Left ventricle myocardium inferior (tissue), 1 donor: ENCODE measurements around the gene SNORC. TPM values are rescaled to one million over a fixed set of nuclear protein-coding genes. Genes with fewer than 3 reads are reported as not detected.

Source experiments
- DNase-seq: peaks from one replicate; pipeline ENCODE4 v3.0.0-alpha.2; 2020
- H3K27ac ChIP-seq: fragments of 200-600 bp; replicated peaks from 2 replicates; pipeline ENCODE4 v1.8.0; 2021
- H3K27me3 ChIP-seq: fragments of 200-600 bp; 2 replicates; pipeline ENCODE4 v1.8.0; 2021; ENCODE audit warnings: low read depth
- H3K36me3 ChIP-seq: fragments of 200-600 bp; 2 replicates; pipeline ENCODE4 v1.8.0; 2021
- H3K4me1 ChIP-seq: fragments of 200-600 bp; 2 replicates; pipeline ENCODE4 v1.8.0; 2021
- H3K4me3 ChIP-seq: fragments of 200-600 bp; 2 replicates; pipeline ENCODE4 v1.8.0; 2021; ENCODE audit warnings: mild to moderate bottlenecking, moderate library complexity
- H3K9me3 ChIP-seq: fragments of 200-600 bp; replicated peaks from 2 replicates; pipeline ENCODE4 v1.8.0; 2021
- intact Hi-C: fragments of 100-400 bp; cut with micrococcal nuclease; formaldehyde crosslinking; loops from one replicate; pipeline ENCODE4 v1.11.0; 2022
- total RNA-seq: library from RNA; stranded (reverse); fragmentation: NEBNext Ultra II Directional; extraction: Animal tissue kit (Norgen Biotek cat#: 25700); gene quantifications from one replicate; pipeline ENCODE4 v1.2.1, GENCODE V29; 2021
- TF ChIP-seq, protein P1 (sequence below): fragments of 200-600 bp; IDR thresholded peaks from 2 replicates; pipeline ENCODE4 v1.8.0; 2021; ENCODE audit warnings: antibody characterized with exemption, mild to moderate bottlenecking, borderline replicate concordance
- donor health status: DM: no; HTN: yes; CAD: no; lungs with severe emphysema.

SNORC gene
- total RNA-seq, 1 donor from 2014 or later: 1.0 TPM

- TF ChIP-seq, protein P1, sequence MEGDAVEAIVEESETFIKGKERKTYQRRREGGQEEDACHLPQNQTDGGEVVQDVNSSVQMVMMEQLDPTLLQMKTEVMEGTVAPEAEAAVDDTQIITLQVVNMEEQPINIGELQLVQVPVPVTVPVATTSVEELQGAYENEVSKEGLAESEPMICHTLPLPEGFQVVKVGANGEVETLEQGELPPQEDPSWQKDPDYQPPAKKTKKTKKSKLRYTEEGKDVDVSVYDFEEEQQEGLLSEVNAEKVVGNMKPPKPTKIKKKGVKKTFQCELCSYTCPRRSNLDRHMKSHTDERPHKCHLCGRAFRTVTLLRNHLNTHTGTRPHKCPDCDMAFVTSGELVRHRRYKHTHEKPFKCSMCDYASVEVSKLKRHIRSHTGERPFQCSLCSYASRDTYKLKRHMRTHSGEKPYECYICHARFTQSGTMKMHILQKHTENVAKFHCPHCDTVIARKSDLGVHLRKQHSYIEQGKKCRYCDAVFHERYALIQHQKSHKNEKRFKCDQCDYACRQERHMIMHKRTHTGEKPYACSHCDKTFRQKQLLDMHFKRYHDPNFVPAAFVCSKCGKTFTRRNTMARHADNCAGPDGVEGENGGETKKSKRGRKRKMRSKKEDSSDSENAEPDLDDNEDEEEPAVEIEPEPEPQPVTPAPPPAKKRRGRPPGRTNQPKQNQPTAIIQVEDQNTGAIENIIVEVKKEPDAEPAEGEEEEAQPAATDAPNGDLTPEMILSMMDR: no peak
- Histone ChIP-seq H3K4me3 (peak overlapping the region; percentile 32), H3K27ac (no peak overlapping the region), H3K9me3 (no peaks in the 10 kb centered on the region), H3K36me3 (no peaks in the 10 kb centered on the region), H3K27me3 (peaks cover 91% of the 10 kb centered on the region), H3K4me1 (peaks cover 7% of the 10 kb centered on the region)
- intact Hi-C loops: no loop called here
- DNase-seq: peak; percentile 12
These were observed 21.0 kb downstream of the SNORC start for GRCh38 chr2:232890896-232891601.

- no peaks in the 10 kb centered on the region for H3K9me3 ChIP-seq
- H3K36me3 ChIP-seq: no peaks in the 10 kb centered on the region
- peaks cover 86% of the 10 kb centered on the region for H3K27me3 ChIP-seq
- H3K4me3 ChIP-seq: no peak overlapping the region
- H3K27ac ChIP-seq: no peak overlapping the region
- DNase-seq: no peak
- H3K4me1 ChIP-seq: peaks cover 7% of the 10 kb centered on the region
- intact Hi-C loops: no loop called here
- TF ChIP-seq, protein P1: no peak
These were observed 21.6 kb downstream of the SNORC start for GRCh38 chr2:232891621-232892071.

GRCh38 chr2:232892221-232892620 is 22.2 kb downstream of the SNORC start:
- Histone ChIP-seq H3K27me3 (peaks cover 80% of the 10 kb centered on the region), H3K4me1 (peaks cover 7% of the 10 kb centered on the region), H3K9me3 (no peaks in the 10 kb centered on the region), H3K4me3 (no peak overlapping the region), H3K36me3 (no peaks in the 10 kb centered on the region), H3K27ac (no peak overlapping the region)
- DNase-seq: no peak
- TF ChIP-seq, protein P1: no peak
- intact Hi-C loops: no loop called here

GRCh38 chr2:232892843-232893242 is 22.8 kb downstream of the SNORC start:
- TF ChIP-seq, protein P1: no peak
- Histone ChIP-seq H3K27ac (no peak overlapping the region), H3K4me1 (peaks cover 7% of the 10 kb centered on the region), H3K9me3 (no peaks in the 10 kb centered on the region), H3K36me3 (no peaks in the 10 kb centered on the region), H3K27me3 (peaks cover 74% of the 10 kb centered on the region), H3K4me3 (no peak overlapping the region)
- peak; percentile 5 for DNase-seq
- intact Hi-C loops: no loop called here

GRCh38 chr2:232893834-232894233 is 23.8 kb downstream of the SNORC start:
- TF ChIP-seq, protein P1: no peak
- intact Hi-C loops: no loop called here
- no peaks in the 10 kb centered on the region for H3K36me3 ChIP-seq
- H3K4me1 ChIP-seq: peaks cover 7% of the 10 kb centered on the region
- no peak overlapping the region for H3K4me3 ChIP-seq
- no peak overlapping the region for H3K27ac ChIP-seq
- peaks cover 73% of the 10 kb centered on the region for H3K27me3 ChIP-seq
- no peaks in the 10 kb centered on the region for H3K9me3 ChIP-seq
- peak; percentile 2 for DNase-seq
